Measurements from ENCODE around the gene GPD1. TPM values are rescaled to one million over a fixed set of nuclear protein-coding genes. Genes with fewer than 3 reads are reported as not detected.
"Not testable (repeated sequence)": the region's sequence is repeated elsewhere in the genome, so short reads cannot be mapped to it uniquely, and the experiment has no call there.

GPD1 gene
- total and polyA plus RNA-seq, 3 experiments from 2014 or later = 0.55 to 0.70 TPM; not detected in 1

DNA sequence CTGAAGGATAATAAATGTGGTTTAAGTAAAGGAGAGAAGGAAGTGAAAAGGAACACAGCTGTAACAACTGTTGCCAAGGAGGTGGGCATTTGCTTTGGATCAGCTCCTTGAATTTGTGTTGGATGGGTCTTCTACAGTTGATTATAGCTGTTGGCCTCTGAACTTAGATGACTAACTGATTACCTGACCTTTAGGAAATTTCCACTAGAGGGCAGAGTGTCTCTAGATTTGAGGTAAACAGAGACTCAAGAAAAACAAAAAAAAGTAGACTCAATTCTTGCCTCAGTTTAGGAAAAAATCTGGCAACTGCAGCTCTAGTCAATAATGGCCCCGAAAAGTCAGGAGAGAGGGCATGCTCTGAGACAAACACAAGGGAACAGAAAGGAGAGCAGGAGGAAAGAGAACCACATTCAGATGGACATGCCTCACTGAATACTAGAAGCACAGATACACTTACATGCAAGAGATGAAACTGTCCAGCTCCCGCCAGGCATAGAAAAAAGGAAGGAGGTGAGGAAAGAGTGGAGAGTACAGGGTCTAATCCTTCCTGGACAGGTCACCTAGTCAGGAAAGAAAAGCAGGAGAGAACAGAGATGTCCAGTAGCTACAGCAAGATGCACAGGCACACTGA lies 28.8 kb downstream of the GPD1 start:
- Mint-ChIP-seq H3K27me3 (no peaks in the 10 kb centered on the region), H3K27ac (peak overlapping the region in 7 of 8 donors; percentile 23 to 87 (median 82)), H3K36me3 (peaks cover 9 to 78% (median 19%) of the 10 kb centered on the region in 3 donors), H3K9me3 (no peaks in the 10 kb centered on the region), H3K4me3 (no peak overlapping the region), H3K4me1 (peaks cover 9 to 28% (median 27%) of the 10 kb centered on the region in 3 donors)
- no peaks in the 10 kb centered on the region for H3K4me1 ChIP-seq (ENCODE audit: insufficient read depth, low read length)
- ChIA-PET POLR2A (interaction anchor here (1.0 kb wide), 1 partner anchor 20 kb away, joined by 4 read pairs; the partner anchor contains the start of gene COX14), CTCF (interaction anchor here (0.8 to 6.4 kb wide), 8 partner anchors 12 to 58 kb away, joined by 3 to 69 read pairs (median 4); partner anchors contain the start of genes CERS5 and COX14)
- H3K27ac ChIP-seq (ENCODE audit: low read depth, low read length) = no peak overlapping the region
- H3K4me3 ChIP-seq (ENCODE audit: low read length) = no peak overlapping the region
- peak in 2 of 5 donors; percentile 26 to 42 for DNase-seq
- peaks cover 46% of the 10 kb centered on the region for H3K36me3 ChIP-seq (ENCODE audit: insufficient read depth, low read length)
- H3K27me3 ChIP-seq (ENCODE audit: insufficient read depth, low read length, poor library complexity, severe bottlenecking) = no peaks in the 10 kb centered on the region
- no peaks in the 10 kb centered on the region for H3K9me3 ChIP-seq (ENCODE audit: low read length)

DNA sequence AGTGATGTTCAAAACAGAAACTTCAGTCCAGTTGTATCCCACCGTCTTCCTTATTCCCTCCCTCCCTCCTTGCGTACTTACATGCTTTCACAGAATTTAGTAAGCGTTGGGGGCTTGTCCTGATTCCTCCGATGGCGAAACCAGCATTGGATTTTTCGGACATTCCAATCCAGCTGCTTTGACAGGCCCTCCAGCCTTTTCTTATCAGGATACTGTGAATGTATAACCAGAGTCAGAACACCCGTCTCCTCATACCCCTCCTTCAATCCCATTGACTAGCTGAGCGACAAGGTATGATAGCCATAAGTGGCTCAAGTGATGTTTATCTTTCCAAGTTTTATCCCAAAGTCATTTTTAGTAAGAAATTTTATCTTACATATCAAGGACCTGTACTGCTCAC lies 39.2 kb downstream of the GPD1 start:
- Histone ChIP-seq H3K27ac (ENCODE audit: low read depth, low read length) (no peak overlapping the region), H3K4me3 (ENCODE audit: low read length) (no peak overlapping the region), H3K9me3 (ENCODE audit: low read length) (no peaks in the 10 kb centered on the region), H3K36me3 (ENCODE audit: insufficient read depth, low read length) (peaks cover 9% of the 10 kb centered on the region), H3K27me3 (ENCODE audit: insufficient read depth, low read length, poor library complexity, severe bottlenecking) (no peaks in the 10 kb centered on the region), H3K4me1 (ENCODE audit: insufficient read depth, low read length) (no peaks in the 10 kb centered on the region)
- no peak overlapping the region for H3K4me3 Mint-ChIP-seq
- ChIA-PET POLR2A (no interaction called here), CTCF (no interaction called here)
- H3K4me1 Mint-ChIP-seq = peaks cover 5 to 19% (median 9%) of the 10 kb centered on the region in 3 donors
- H3K27ac Mint-ChIP-seq = no peak overlapping the region
- H3K27me3 Mint-ChIP-seq = no peaks in the 10 kb centered on the region
- no peak for DNase-seq
- H3K36me3 Mint-ChIP-seq = peaks cover 0 to 65% (median 13%) of the 10 kb centered on the region in 3 donors
- no peaks in the 10 kb centered on the region for H3K9me3 Mint-ChIP-seq

DNA sequence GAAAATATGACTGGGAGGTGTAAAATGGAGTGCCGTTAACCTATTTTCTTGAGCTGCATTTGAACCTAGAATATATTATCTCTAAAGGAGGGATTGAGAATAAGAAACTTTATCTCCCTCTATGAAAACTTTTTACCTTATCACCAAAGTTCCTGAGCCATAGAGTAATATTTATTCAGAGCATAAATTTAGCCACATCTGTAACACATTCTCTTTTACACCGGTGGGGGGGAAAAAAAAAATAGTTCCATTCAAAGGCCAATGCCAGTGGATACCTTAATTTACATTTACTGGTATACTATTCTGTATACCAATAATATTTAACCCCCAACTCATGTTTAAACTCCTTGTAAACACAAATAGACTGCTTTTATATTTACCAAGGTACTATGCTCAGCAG lies 41.6 kb downstream of the GPD1 start:
- no peak overlapping the region for H3K4me3 Mint-ChIP-seq
- Histone ChIP-seq H3K36me3 (ENCODE audit: insufficient read depth, low read length) (peaks cover 9% of the 10 kb centered on the region), H3K27ac (ENCODE audit: low read depth, low read length) (no peak overlapping the region), H3K4me3 (ENCODE audit: low read length) (no peak overlapping the region), H3K9me3 (ENCODE audit: low read length) (no peaks in the 10 kb centered on the region), H3K27me3 (ENCODE audit: insufficient read depth, low read length, poor library complexity, severe bottlenecking) (no peaks in the 10 kb centered on the region), H3K4me1 (ENCODE audit: insufficient read depth, low read length) (no peaks in the 10 kb centered on the region)
- H3K9me3 Mint-ChIP-seq = no peaks in the 10 kb centered on the region
- peaks cover 0 to 45% (median 9%) of the 10 kb centered on the region in 3 donors for H3K36me3 Mint-ChIP-seq
- no peak for DNase-seq
- peak overlapping the region in 1 of 8 donors; percentile 33 for H3K27ac Mint-ChIP-seq
- ChIA-PET POLR2A (interaction anchor here (0.6 kb wide), 2 partner anchors 17 to 21 kb away, joined by 3 to 7 read pairs; partner anchors contain the start of gene CERS5), CTCF (interaction anchor here (1.5 to 2.7 kb wide), 2 partner anchors 34 to 57 kb away, joined by 4 to 10 read pairs; partner anchors contain the start of gene COX14)
- H3K4me1 Mint-ChIP-seq = peaks cover 13 to 30% (median 20%) of the 10 kb centered on the region in 3 donors
- H3K27me3 Mint-ChIP-seq = no peaks in the 10 kb centered on the region

DNA sequence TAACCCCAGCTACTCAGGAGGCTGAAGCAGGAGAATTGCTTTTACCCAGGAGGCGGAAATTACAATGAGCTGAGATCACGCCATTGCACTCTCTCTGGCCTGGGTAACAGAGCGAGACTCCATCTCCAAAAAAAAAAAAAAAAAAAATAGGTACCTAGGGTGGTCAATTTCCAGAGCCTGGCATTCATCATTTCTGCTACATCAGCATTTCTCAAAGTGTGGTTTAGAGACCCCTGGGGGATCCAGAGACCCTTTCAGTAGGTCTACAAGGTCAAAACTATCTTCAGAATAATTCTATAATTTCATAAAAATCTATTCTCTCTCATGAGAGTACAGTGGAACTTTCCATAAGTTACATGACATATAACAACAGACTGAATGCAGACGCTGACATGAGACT lies 43.5 kb downstream of the GPD1 start:
- Mint-ChIP-seq H3K4me1 (peaks cover 20 to 45% (median 30%) of the 10 kb centered on the region in 3 donors), H3K9me3 (no peaks in the 10 kb centered on the region), H3K4me3 (no peak overlapping the region), H3K36me3 (peaks cover 0 to 29% (median 4%) of the 10 kb centered on the region in 3 donors), H3K27ac (no peak overlapping the region), H3K27me3 (no peaks in the 10 kb centered on the region)
- ChIA-PET POLR2A (interaction anchor here (0.6 kb wide), 1 partner anchor 330 kb away, joined by 3 read pairs; no protein-coding TSS in a partner anchor), CTCF (interaction anchor here (1.5 to 2.7 kb wide), 2 partner anchors 36 to 59 kb away, joined by 4 to 10 read pairs; partner anchors contain the start of gene COX14)
- Histone ChIP-seq H3K36me3 (ENCODE audit: insufficient read depth, low read length) (peaks cover 9% of the 10 kb centered on the region), H3K9me3 (ENCODE audit: low read length) (no peaks in the 10 kb centered on the region), H3K27me3 (ENCODE audit: insufficient read depth, low read length, poor library complexity, severe bottlenecking) (no peaks in the 10 kb centered on the region), H3K4me3 (ENCODE audit: low read length) (no peak overlapping the region), H3K27ac (ENCODE audit: low read depth, low read length) (no peak overlapping the region), H3K4me1 (ENCODE audit: insufficient read depth, low read length) (no peaks in the 10 kb centered on the region)
- DNase-seq = no peak

DNA sequence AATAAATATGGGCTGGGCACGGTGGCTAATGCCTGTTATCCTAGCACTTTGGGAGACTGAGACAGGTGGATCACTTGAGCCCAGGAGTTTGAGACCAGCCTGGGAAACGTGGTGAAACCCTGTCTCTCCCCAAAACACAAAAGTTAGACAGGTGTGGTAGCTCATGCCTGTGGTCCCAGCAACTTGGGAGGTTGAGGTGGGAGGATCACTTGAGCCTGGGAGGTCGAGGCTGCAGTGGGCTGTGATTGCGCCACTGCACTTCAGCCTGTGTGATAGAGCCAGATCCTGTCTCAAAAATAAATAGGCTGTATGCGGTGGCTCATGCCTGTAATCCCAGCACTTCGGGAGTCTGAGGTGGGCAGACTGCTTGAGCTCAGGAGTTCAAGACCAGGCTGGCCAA lies 44.2 kb downstream of the GPD1 start:
- H3K36me3 ChIP-seq (ENCODE audit: insufficient read depth, low read length); H3K27ac ChIP-seq (ENCODE audit: low read depth, low read length); H3K4me3 Mint-ChIP-seq; DNase-seq; H3K9me3 Mint-ChIP-seq; H3K9me3 ChIP-seq (ENCODE audit: low read length); H3K27ac Mint-ChIP-seq; H3K4me3 ChIP-seq (ENCODE audit: low read length); H3K27me3 ChIP-seq (ENCODE audit: insufficient read depth, low read length, poor library complexity, severe bottlenecking); H3K27me3 Mint-ChIP-seq; H3K4me1 ChIP-seq (ENCODE audit: insufficient read depth, low read length): not testable (repeated sequence)
- CTCF ChIA-PET = interaction anchor here (2.7 kb wide), 1 partner anchor 37 kb away, joined by 10 read pairs; the partner anchor contains the start of gene COX14
- POLR2A ChIA-PET = interaction anchor here (0.6 kb wide), 1 partner anchor 329 kb away, joined by 3 read pairs; no protein-coding TSS in a partner anchor
- Mint-ChIP-seq H3K36me3 (peaks cover 0 to 24% (median 1%) of the 10 kb centered on the region in 3 donors), H3K4me1 (peaks cover 20 to 45% (median 30%) of the 10 kb centered on the region in 3 donors)

DNA sequence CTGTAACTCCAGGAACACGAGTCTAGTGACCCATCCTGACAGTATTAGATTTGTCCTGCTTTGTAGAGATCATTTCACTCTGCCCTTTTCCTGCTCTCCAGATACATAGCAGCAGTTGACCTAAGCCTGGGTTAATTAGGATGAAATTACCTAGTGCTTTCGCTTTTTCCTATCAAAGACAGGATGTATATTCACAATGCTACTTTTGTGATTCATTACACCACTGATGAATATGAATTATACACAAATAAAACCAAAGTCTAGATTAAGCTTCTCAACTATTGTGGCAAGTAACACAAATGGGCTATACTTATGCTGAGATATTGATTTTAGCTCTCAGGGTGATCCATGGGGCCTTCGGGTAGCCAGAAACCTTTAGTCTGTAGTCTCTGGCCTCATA lies 45.5 kb downstream of the GPD1 start:
- H3K4me1 ChIP-seq (ENCODE audit: insufficient read depth, low read length) = no peaks in the 10 kb centered on the region
- DNase-seq = no peak
- Mint-ChIP-seq H3K27me3 (no peaks in the 10 kb centered on the region), H3K4me1 (peaks cover 20 to 44% (median 30%) of the 10 kb centered on the region in 3 donors), H3K9me3 (no peaks in the 10 kb centered on the region), H3K27ac (peak overlapping the region in 5 of 8 donors; percentile 11 to 81 (median 23)), H3K36me3 (peaks cover 0 to 19% (median 0%) of the 10 kb centered on the region in 3 donors), H3K4me3 (no peak overlapping the region)
- H3K27me3 ChIP-seq (ENCODE audit: insufficient read depth, low read length, poor library complexity, severe bottlenecking) = no peaks in the 10 kb centered on the region
- H3K4me3 ChIP-seq (ENCODE audit: low read length) = no peak overlapping the region
- no peak overlapping the region for H3K27ac ChIP-seq (ENCODE audit: low read depth, low read length)
- peaks cover 3% of the 10 kb centered on the region for H3K36me3 ChIP-seq (ENCODE audit: insufficient read depth, low read length)
- ChIA-PET POLR2A (no interaction called here), CTCF (interaction anchor here (1.2 kb wide), 1 partner anchor 11 kb away, joined by 3 read pairs; no protein-coding TSS in a partner anchor)
- H3K9me3 ChIP-seq (ENCODE audit: low read length) = no peaks in the 10 kb centered on the region

DNA sequence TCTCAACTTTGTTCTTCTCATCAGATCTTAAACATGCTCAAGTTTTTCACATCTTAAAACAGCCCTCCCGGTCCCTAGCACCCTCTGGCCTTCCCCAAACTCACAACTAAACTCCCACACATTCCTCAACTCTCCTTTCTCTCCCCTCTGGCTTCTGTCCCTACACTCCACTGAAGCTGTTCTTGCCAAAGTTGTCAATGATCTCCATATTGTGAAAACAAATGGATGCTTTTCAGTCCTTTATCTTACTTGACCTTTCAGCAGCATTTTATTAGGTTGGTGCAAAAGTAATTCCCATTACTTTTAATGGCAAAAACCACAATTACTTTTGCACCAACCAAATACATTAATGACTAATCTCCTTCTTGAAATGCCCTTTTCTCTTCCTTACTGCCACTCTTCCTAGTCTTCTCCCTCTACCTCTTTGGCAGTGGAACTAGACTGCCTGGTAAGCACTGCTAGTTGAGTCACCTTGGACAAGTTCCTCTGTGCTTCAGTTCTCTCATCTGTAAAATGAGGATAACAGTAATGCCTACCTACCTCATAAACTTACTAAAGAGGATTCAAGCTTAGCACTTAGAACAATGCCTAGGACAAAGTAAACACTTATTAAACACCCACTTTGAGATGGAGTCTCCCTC lies 47.4 kb downstream of the GPD1 start:
- peaks cover 16 to 31% (median 21%) of the 10 kb centered on the region in 3 donors for H3K4me1 Mint-ChIP-seq
- H3K4me3 Mint-ChIP-seq = no peak overlapping the region
- Histone ChIP-seq H3K27me3 (ENCODE audit: insufficient read depth, low read length, poor library complexity, severe bottlenecking) (no peaks in the 10 kb centered on the region), H3K36me3 (ENCODE audit: insufficient read depth, low read length) (peaks cover 3% of the 10 kb centered on the region), H3K27ac (ENCODE audit: low read depth, low read length) (no peak overlapping the region), H3K4me1 (ENCODE audit: insufficient read depth, low read length) (no peaks in the 10 kb centered on the region), H3K9me3 (ENCODE audit: low read length) (no peaks in the 10 kb centered on the region), H3K4me3 (ENCODE audit: low read length) (no peak overlapping the region)
- H3K27ac Mint-ChIP-seq = peak overlapping the region in 5 of 8 donors; percentile 20 to 88 (median 48)
- no peak for DNase-seq
- ChIA-PET CTCF (no interaction called here), POLR2A (no interaction called here)
- peaks cover 0 to 9% (median 0%) of the 10 kb centered on the region in 3 donors for H3K36me3 Mint-ChIP-seq
- no peaks in the 10 kb centered on the region for H3K27me3 Mint-ChIP-seq
- no peaks in the 10 kb centered on the region for H3K9me3 Mint-ChIP-seq

DNA sequence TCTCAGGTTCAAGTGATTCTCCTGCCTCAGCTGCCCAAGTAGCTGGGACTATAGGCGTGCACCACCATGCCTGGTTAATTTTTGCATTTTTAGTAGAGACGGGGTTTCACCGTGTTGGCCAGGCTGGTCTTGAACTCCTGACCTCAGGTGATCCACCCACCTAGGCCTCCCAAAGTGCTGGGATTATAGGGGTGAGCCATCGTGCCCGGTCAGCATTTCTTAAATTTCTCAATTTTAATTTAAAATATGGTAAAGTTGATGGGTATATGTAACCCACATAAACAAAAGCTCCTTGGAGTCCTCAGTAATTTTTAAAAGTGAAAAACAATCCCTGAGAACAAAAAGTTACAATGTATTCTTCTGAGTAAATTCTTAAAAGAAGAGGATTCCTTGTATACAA lies 51.1 kb downstream of the GPD1 start:
- H3K4me3 Mint-ChIP-seq; H3K27ac Mint-ChIP-seq; H3K27me3 Mint-ChIP-seq; H3K4me1 ChIP-seq (ENCODE audit: insufficient read depth, low read length); H3K27me3 ChIP-seq (ENCODE audit: insufficient read depth, low read length, poor library complexity, severe bottlenecking); H3K36me3 ChIP-seq (ENCODE audit: insufficient read depth, low read length); POLR2A ChIA-PET; H3K9me3 ChIP-seq (ENCODE audit: low read length); H3K9me3 Mint-ChIP-seq; H3K4me3 ChIP-seq (ENCODE audit: low read length); DNase-seq; H3K27ac ChIP-seq (ENCODE audit: low read depth, low read length): not testable (repeated sequence)
- H3K36me3 Mint-ChIP-seq = peaks cover 0 to 19% (median 4%) of the 10 kb centered on the region in 3 donors
- peaks cover 21 to 39% (median 34%) of the 10 kb centered on the region in 3 donors for H3K4me1 Mint-ChIP-seq
- CTCF ChIA-PET = interaction anchor here (1.3 kb wide), 1 partner anchor 21 kb away, joined by 3 read pairs; no protein-coding TSS in a partner anchor

All from CD8-positive, alpha-beta memory T cell (primary cell).